Astrocyte (in vitro differentiated cells and primary cell): Measurements from ENCODE around the gene CSNK2A1. TPM values are rescaled to one million over a fixed set of nuclear protein-coding genes. Genes with fewer than 3 reads are reported as not detected.

ENCODE experiments used
- DNase-seq: peaks from one replicate; pipeline ENCODE4 v3.0.0-alpha.2; 2010; ENCODE audit warnings: low read depth
- FAIRE-seq: peaks from 2 replicates; lab custom pipeline; 2011; peaks lifted over from hg19 to GRCh38; lab: Jason Lieb, UNC
- H2AFZ ChIP-seq: 2 replicates; pipeline ENCODE4 v1.6.0; 2012; ENCODE audit warnings: low read depth, low read length, inconsistent platforms
- H3K27ac ChIP-seq: 2 replicates; pipeline ENCODE4 v1.5.1; 2011; ENCODE audit warnings: low read depth, low read length, inconsistent platforms
- H3K27me3 ChIP-seq: 2 replicates; pipeline ENCODE4 v1.6.0; 2011; ENCODE audit warnings: low read length, inconsistent platforms; ENCODE audit not compliant: insufficient read depth
- H3K36me3 ChIP-seq: 2 replicates; pipeline ENCODE4 v1.5.1; 2011; ENCODE audit warnings: low read length, inconsistent platforms; ENCODE audit not compliant: insufficient read depth
- H3K4me1 ChIP-seq: 2 replicates; pipeline ENCODE4 v1.5.1; 2011; ENCODE audit warnings: low read length, inconsistent platforms; ENCODE audit not compliant: insufficient read depth
- H3K4me2 ChIP-seq: 2 replicates; pipeline ENCODE4 v1.6.0; 2012; ENCODE audit warnings: low read length, inconsistent platforms
- H3K4me3 ChIP-seq: 2 replicates; pipeline ENCODE4 v1.5.1; 2011; ENCODE audit warnings: low read depth, mild to moderate bottlenecking, low read length, inconsistent platforms; ENCODE audit not compliant: insufficient read depth
- H3K79me2 ChIP-seq: 2 replicates; pipeline ENCODE4 v1.6.0; 2012; ENCODE audit warnings: mild to moderate bottlenecking, low read length, inconsistent platforms; ENCODE audit not compliant: insufficient read depth
- H3K9ac ChIP-seq: 2 replicates; pipeline ENCODE4 v1.6.0; 2012; ENCODE audit warnings: mild to moderate bottlenecking, low read length, inconsistent platforms
- H3K9me3 ChIP-seq: 2 replicates; pipeline ENCODE4 v1.5.1; 2012; ENCODE audit warnings: low read depth, mild to moderate bottlenecking, low read length, inconsistent platforms; ENCODE audit not compliant: insufficient read depth
- H4K20me1 ChIP-seq: 2 replicates; pipeline ENCODE4 v1.6.0; 2012; ENCODE audit warnings: low read length, inconsistent platforms; ENCODE audit not compliant: insufficient read depth
- H3K27ac Mint-ChIP-seq: one replicate; pipeline ENCODE4 v1.8.0; 2021; ENCODE audit warnings: mild to moderate bottlenecking, mixed read lengths; ENCODE audit not compliant: unreplicated experiment
- H3K27me3 Mint-ChIP-seq: one replicate; pipeline ENCODE4 v1.8.0; 2021; ENCODE audit warnings: low read depth, mixed read lengths; ENCODE audit not compliant: unreplicated experiment
- H3K36me3 Mint-ChIP-seq: one replicate; pipeline ENCODE4 v1.8.0; 2021; ENCODE audit warnings: low read depth, mixed read lengths; ENCODE audit not compliant: unreplicated experiment
- H3K4me1 Mint-ChIP-seq: one replicate; pipeline ENCODE4 v1.8.0; 2021; ENCODE audit warnings: low read depth, mixed read lengths; ENCODE audit not compliant: unreplicated experiment
- H3K4me3 Mint-ChIP-seq: one replicate; pipeline ENCODE4 v1.8.0; 2021; ENCODE audit warnings: mild to moderate bottlenecking, moderate library complexity, mixed read lengths; ENCODE audit not compliant: unreplicated experiment
- H3K9me3 Mint-ChIP-seq: one replicate; pipeline ENCODE4 v1.8.0; 2021; ENCODE audit warnings: mild to moderate bottlenecking, mixed read lengths; ENCODE audit not compliant: unreplicated experiment
- EZH2 ChIP-seq: IDR thresholded peaks from 2 replicates; pipeline ENCODE4 v1.6.1; 2012; ENCODE audit warnings: mild to moderate bottlenecking, low read length, inconsistent platforms; ENCODE audit not compliant: insufficient read depth
- total RNA-seq: library from RNA; stranded (reverse); gene quantifications from 2 replicates; pipeline ENCODE4 v1.2.1, GENCODE V29; 2021
- TF ChIP-seq, protein P1 (sequence below): IDR thresholded peaks from 2 replicates; pipeline ENCODE4 v1.5.1; 2011; ENCODE audit warnings: low read depth, mild to moderate bottlenecking, inconsistent platforms, low read length, moderate library complexity; ENCODE audit not compliant: insufficient read depth

The CSNK2A1 gene
- total RNA-seq, 1 donor from 2014 or later = 226 TPM

GRCh38 chr20:574297-574942 lies 30.8 kb upstream of the CSNK2A1 start:
- no peak for DNase-seq
- TF ChIP-seq EZH2 = no peak
- TF ChIP-seq, protein P1, sequence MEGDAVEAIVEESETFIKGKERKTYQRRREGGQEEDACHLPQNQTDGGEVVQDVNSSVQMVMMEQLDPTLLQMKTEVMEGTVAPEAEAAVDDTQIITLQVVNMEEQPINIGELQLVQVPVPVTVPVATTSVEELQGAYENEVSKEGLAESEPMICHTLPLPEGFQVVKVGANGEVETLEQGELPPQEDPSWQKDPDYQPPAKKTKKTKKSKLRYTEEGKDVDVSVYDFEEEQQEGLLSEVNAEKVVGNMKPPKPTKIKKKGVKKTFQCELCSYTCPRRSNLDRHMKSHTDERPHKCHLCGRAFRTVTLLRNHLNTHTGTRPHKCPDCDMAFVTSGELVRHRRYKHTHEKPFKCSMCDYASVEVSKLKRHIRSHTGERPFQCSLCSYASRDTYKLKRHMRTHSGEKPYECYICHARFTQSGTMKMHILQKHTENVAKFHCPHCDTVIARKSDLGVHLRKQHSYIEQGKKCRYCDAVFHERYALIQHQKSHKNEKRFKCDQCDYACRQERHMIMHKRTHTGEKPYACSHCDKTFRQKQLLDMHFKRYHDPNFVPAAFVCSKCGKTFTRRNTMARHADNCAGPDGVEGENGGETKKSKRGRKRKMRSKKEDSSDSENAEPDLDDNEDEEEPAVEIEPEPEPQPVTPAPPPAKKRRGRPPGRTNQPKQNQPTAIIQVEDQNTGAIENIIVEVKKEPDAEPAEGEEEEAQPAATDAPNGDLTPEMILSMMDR = no peak
- FAIRE-seq = no peak
- no peaks in the 10 kb centered on the region for H3K36me3 ChIP-seq
- H3K4me3 ChIP-seq = no peak overlapping the region
- H3K27me3 ChIP-seq = peaks cover 11% of the 10 kb centered on the region
- no peaks in the 10 kb centered on the region for H3K4me1 ChIP-seq
- H3K9ac ChIP-seq = no peak overlapping the region
- no peaks in the 10 kb centered on the region for H4K20me1 ChIP-seq
- peaks cover 23% of the 10 kb centered on the region for H3K4me1 Mint-ChIP-seq
- H3K36me3 Mint-ChIP-seq = no peaks in the 10 kb centered on the region
- H3K4me3 Mint-ChIP-seq = no peak overlapping the region
- H3K9me3 Mint-ChIP-seq = no peaks in the 10 kb centered on the region
- no peak overlapping the region for H3K27ac ChIP-seq
- no peaks in the 10 kb centered on the region for H3K79me2 ChIP-seq
- H2AFZ ChIP-seq = no peak overlapping the region
- no peak overlapping the region for H3K4me2 ChIP-seq
- peak overlapping the region; percentile 20 for H3K27ac Mint-ChIP-seq
- peaks cover 26% of the 10 kb centered on the region for H3K27me3 Mint-ChIP-seq
- no peaks in the 10 kb centered on the region for H3K9me3 ChIP-seq

DNA sequence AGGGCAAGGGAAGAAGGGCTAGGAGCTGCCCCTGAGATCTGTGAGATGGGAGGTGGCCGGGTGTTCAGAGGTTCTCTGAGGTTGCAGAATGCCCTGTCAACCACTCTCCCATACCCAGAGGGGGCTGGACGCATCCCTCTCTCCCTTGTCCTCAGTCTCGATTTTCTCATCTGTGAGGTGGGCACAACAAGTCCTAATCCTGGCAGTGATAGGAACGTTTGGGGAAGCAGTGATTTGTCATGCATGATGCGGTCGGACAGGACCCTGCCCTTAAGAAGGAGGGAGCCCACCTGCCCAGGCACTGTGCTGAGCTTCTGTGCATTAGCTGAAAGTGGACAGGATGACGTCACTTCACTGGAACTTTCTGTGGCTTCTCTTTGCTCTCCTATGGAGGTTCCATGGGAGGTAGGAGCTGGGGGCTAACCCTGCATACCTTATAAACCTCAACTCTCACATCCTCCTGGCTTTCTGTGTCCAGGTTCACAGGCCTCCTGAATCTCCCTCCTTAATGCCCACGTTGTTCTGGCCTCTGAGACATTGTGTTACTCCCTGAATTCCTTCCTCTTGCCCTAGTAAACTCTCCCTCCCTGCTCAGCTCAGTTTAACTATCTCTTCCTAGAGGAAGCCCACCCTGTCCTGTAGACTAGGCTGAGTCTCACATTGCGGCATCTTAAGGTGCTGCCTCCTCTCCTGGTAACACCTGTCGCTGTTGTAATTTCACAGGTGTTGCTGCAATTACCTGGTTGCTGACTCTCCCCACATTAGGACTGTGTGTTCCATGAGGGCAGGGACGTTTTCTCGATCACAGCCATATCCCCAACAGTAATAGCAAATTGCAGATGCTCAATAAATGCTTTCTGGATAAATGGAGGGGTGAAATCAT lies 30.1 kb upstream of the CSNK2A1 start:
- Histone ChIP-seq H3K79me2 (no peaks in the 10 kb centered on the region), H3K9me3 (no peaks in the 10 kb centered on the region), H2AFZ (no peak overlapping the region), H3K27ac (no peak overlapping the region), H3K4me3 (no peak overlapping the region), H4K20me1 (no peaks in the 10 kb centered on the region), H3K36me3 (no peaks in the 10 kb centered on the region), H3K4me1 (no peaks in the 10 kb centered on the region), H3K27me3 (peaks cover 11% of the 10 kb centered on the region), H3K4me2 (no peak overlapping the region), H3K9ac (no peak overlapping the region)
- Mint-ChIP-seq H3K9me3 (no peaks in the 10 kb centered on the region), H3K36me3 (no peaks in the 10 kb centered on the region), H3K4me3 (no peak overlapping the region), H3K4me1 (peaks cover 23% of the 10 kb centered on the region), H3K27ac (peak overlapping the region; percentile 20), H3K27me3 (peaks cover 26% of the 10 kb centered on the region)
- no peak for DNase-seq
- FAIRE-seq = no peak
- TF ChIP-seq, protein P1 = no peak
- TF ChIP-seq EZH2 = no peak
